WI38 (cell line): ENCODE results near the gene GUCY2D.

Experiments used
- H3K4me3 ChIP-seq: 2 replicates; pipeline ENCODE4 v1.5.1; 2011; ENCODE audit warnings: low read depth, mild to moderate bottlenecking, control low read depth, low read length
- TF ChIP-seq, protein P1 (sequence below): IDR thresholded peaks from 2 replicates; pipeline ENCODE4 v1.5.1; 2012; ENCODE audit warnings: low read depth, mild to moderate bottlenecking, control low read depth, low read length

The GUCY2D gene

DNA sequence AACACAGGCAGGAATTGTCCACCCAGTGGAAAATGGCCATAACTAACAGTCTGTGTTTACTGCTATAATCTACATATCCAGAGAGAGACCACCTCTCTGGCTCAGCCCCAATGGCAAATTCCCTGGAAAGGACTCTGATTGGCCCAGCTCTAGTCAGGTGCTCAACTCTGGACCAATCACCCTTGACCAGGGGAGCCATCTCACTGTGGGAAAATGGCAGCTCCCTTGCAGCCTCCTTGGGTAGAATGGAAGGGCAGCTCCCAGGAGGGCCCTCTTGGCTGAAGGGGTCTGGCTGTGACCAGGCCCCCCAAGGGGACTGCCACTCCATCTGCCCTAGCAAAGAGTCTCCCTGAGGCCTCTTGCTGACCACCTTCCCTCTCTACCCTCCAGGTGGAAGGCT is 39.6 kb downstream of the GUCY2D start:
- TF ChIP-seq, protein P1, sequence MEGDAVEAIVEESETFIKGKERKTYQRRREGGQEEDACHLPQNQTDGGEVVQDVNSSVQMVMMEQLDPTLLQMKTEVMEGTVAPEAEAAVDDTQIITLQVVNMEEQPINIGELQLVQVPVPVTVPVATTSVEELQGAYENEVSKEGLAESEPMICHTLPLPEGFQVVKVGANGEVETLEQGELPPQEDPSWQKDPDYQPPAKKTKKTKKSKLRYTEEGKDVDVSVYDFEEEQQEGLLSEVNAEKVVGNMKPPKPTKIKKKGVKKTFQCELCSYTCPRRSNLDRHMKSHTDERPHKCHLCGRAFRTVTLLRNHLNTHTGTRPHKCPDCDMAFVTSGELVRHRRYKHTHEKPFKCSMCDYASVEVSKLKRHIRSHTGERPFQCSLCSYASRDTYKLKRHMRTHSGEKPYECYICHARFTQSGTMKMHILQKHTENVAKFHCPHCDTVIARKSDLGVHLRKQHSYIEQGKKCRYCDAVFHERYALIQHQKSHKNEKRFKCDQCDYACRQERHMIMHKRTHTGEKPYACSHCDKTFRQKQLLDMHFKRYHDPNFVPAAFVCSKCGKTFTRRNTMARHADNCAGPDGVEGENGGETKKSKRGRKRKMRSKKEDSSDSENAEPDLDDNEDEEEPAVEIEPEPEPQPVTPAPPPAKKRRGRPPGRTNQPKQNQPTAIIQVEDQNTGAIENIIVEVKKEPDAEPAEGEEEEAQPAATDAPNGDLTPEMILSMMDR = no peak
- H3K4me3 ChIP-seq = no peak overlapping the region

DNA sequence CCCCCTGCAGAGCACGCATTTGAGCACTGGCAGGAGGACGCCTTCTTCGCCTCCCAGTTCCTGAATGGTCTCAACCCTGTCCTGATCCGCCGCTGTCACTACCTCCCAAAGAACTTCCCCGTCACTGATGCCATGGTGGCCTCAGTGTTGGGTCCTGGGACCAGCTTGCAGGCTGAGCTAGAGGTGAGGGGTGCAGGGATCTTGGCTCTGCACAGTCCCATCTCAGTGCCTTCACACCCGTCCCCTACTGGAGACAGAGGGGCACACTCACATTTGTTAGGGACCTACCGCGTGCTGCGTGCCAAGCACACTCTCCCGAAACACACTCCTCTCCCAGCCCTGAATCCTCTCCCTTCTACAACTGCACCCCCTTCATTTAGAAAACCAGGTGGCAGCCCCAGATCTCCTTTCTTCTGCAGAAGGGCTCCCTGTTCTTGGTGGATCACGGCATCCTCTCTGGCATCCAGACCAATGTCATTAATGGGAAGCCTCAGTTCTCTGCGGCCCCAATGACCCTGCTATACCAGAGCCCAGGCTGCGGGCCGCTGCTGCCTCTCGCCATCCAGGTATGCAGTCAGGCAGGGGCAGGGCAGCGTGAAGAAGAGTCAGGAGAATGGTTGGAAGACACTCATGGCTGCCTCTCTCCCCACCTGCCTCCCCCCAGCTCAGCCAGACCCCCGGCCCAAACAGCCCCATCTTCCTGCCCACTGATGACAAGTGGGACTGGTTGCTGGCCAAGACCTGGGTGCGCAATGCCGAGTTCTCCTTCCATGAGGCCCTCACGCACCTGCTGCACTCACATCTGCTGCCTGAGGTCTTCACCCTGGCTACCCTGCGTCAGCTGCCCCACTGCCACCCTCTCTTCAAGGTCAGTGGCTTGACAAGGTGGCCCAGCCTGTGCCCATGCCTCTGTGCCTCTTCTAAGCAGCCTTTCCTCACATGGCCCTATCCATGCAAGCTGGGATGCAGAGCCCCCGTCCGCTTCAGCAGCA is 42.7 kb downstream of the GUCY2D start:
- H3K4me3 ChIP-seq = no peak overlapping the region
- TF ChIP-seq, protein P1 = no peak

DNA sequence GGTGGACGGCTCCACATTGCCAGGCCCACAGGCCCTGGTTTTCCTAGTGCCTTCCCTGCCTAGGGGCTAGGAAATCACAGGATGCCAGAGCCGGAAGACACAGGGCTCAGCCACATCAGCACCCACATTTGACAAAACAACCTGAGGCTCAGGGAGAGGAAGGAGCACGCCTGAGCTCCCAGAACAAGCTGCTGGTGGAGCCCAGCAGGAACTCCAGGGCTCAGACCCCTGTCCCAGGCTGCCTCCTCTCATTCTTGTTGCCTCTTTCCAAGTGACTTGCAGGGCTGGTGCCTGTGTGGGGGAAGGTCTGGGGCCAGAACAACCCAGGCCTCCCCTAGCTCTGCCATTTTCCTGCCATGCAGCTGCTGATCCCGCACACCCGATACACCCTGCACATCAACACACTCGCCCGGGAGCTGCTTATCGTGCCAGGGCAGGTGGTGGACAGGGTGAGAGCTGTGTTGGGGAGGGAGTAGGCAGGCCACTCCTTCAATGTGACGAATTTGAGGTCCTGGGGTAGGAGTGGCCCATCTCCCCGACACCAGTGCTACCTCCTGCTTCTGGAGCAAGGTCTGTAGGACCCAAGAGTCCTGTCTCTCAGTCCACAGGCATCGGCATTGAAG is 44.0 kb downstream of the GUCY2D start:
- TF ChIP-seq, protein P1 = no peak
- H3K4me3 ChIP-seq = no peak overlapping the region

DNA sequence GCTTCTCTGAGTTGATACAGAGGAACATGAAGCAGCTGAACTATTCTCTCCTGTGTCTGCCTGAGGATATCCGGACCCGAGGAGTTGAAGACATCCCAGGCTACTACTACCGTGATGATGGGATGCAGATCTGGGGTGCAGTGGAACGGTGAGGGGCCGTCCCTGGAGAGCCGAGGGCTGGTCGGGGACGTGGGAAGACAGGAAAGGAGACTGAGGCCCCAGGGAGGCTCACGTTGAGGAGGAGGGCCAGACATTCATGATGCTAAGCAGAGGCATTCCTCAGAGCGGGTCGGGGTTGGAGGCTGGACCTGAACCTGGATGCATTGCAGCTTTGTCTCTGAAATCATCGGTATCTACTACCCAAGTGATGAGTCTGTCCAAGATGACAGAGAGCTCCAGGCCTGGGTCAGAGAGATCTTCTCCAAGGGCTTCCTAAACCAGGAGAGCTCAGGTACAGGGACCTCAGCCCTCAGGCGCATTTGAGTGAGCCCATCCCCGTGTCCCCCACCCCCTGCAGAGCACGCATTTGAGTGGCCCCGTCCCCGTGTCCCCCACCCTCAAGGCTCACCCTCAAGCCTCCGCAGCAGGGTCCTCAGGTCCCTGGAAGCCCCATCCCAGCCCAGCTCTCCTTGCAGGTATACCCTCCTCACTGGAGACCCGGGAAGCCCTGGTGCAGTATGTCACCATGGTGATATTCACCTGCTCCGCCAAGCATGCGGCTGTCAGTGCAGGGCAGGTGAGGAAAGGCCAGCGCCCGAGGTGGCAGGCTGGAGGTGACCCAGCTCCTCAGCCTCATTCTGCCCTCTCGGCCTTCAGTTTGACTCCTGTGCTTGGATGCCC is 44.7 kb downstream of the GUCY2D start:
- no peak overlapping the region for H3K4me3 ChIP-seq
- TF ChIP-seq, protein P1 = no peak

DNA sequence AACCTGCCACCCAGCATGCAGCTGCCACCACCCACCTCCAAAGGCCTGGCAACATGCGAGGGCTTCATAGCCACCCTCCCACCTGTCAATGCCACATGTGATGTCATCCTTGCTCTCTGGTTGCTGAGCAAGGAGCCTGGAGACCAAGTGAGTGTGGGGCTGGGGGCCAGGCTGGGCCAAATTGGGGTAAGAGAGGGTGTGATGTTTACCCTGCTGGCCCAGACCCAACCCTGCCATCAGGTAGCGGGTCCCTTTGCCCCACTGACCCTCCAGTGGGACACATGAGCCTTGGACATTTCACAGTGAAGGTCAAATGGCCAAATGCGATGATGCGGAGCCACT is 45.3 kb downstream of the GUCY2D start:
- TF ChIP-seq, protein P1 = no peak
- H3K4me3 ChIP-seq = no peak overlapping the region

DNA sequence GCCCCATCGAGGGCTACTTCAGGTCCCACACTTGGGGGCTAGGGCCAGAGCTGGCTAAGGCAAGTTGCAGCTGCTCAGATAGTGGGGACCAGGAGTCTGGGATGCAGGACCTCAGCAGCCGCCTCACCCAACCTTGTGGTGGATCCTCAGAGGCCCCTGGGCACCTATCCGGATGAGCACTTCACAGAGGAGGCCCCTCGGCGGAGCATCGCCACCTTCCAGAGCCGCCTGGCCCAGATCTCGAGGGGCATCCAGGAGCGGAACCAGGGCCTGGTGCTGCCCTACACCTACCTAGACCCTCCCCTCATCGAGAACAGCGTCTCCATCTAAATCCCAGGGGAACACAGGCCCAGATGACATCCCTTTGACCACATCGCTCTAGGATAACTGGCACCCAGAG is 45.8 kb downstream of the GUCY2D start:
- H3K4me3 ChIP-seq = no peak overlapping the region
- TF ChIP-seq, protein P1 = no peak
